ENCODE data around the gene MAP3K4.

- no peak for TF ChIP-seq POLR2A (IDR thresholded peaks at IDR 0.05)
- TF ChIP-seq, protein P1, sequence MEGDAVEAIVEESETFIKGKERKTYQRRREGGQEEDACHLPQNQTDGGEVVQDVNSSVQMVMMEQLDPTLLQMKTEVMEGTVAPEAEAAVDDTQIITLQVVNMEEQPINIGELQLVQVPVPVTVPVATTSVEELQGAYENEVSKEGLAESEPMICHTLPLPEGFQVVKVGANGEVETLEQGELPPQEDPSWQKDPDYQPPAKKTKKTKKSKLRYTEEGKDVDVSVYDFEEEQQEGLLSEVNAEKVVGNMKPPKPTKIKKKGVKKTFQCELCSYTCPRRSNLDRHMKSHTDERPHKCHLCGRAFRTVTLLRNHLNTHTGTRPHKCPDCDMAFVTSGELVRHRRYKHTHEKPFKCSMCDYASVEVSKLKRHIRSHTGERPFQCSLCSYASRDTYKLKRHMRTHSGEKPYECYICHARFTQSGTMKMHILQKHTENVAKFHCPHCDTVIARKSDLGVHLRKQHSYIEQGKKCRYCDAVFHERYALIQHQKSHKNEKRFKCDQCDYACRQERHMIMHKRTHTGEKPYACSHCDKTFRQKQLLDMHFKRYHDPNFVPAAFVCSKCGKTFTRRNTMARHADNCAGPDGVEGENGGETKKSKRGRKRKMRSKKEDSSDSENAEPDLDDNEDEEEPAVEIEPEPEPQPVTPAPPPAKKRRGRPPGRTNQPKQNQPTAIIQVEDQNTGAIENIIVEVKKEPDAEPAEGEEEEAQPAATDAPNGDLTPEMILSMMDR (IDR thresholded peaks at IDR 0.05), result no peak
- TF ChIP-seq POLR2AphosphoS5 (IDR thresholded peaks at IDR 0.05), result no peak
These were observed 117.3 kb downstream of the MAP3K4 start for GRCh38 chr6:161108916-161109315.

Data from breast epithelium (tissue), 3 donors.